GM23338 (cell line): ENCODE data around the gene RFXANK. TPM values are rescaled to one million over a fixed set of nuclear protein-coding genes. Genes with fewer than 3 reads are reported as not detected.

Source experiments
- ATAC-seq: fragments of 200-7000 bp; cut with Tn5 transposase; 3 replicates; pipeline ENCODE4 v1.9.1; 2020
- DNase-seq: peaks from one replicate; pipeline ENCODE4 v3.0.0-alpha.2; 2015; ENCODE audit warnings: low spot score
- H2AFZ ChIP-seq: fragments of 200-600 bp; sonication (generic); 2 replicates; pipeline ENCODE4 v1.8.0; 2016; ENCODE audit warnings: antibody characterized with exemption, mild to moderate bottlenecking, moderate library complexity
- H3F3A ChIP-seq: fragments of 200-600 bp; sonication (generic); replicated peaks from 2 replicates; pipeline ENCODE4 v1.8.0; 2017; ENCODE audit warnings: antibody characterized with exemption, mixed run types, low read depth
- H3K27ac ChIP-seq: fragments of 200-600 bp; sonication (generic); 2 replicates; pipeline ENCODE4 v1.6.1; 2016; ENCODE audit warnings: low read depth
- H3K27me3 ChIP-seq: fragments of 200-600 bp; sonication (generic); 2 replicates; pipeline ENCODE4 v1.8.0; 2016; ENCODE audit warnings: mild to moderate bottlenecking, mixed run types, moderate library complexity; ENCODE audit not compliant: insufficient read depth
- H3K36me3 ChIP-seq: fragments of 200-600 bp; sonication (generic); 2 replicates; pipeline ENCODE4 v1.8.0; 2016; ENCODE audit warnings: mild to moderate bottlenecking; ENCODE audit not compliant: insufficient read depth
- H3K4me1 ChIP-seq: fragments of 200-600 bp; sonication (generic); 2 replicates; pipeline ENCODE4 v1.8.0; 2016; ENCODE audit warnings: mild to moderate bottlenecking, moderate library complexity; ENCODE audit not compliant: insufficient read depth
- H3K4me2 ChIP-seq: fragments of 200-600 bp; sonication (generic); 2 replicates; pipeline ENCODE4 v1.7.1; 2017; ENCODE audit warnings: mixed run types
- H3K4me3 ChIP-seq: fragments of 200-600 bp; sonication (generic); 2 replicates; pipeline ENCODE4 v1.6.1; 2016; ENCODE audit warnings: mixed run types
- H3K79me2 ChIP-seq: fragments of 200-600 bp; sonication (generic); replicated peaks from 2 replicates; pipeline ENCODE4 v1.8.0; 2017; ENCODE audit warnings: mild to moderate bottlenecking; ENCODE audit not compliant: insufficient read depth
- H3K9me2 ChIP-seq: fragments of 200-600 bp; sonication (generic); 2 replicates; pipeline ENCODE4 v1.8.0; 2017; ENCODE audit not compliant: insufficient read depth
- H4K20me1 ChIP-seq: fragments of 200-600 bp; sonication (generic); replicated peaks from 2 replicates; pipeline ENCODE4 v1.8.0; 2017; ENCODE audit warnings: mild to moderate bottlenecking; ENCODE audit not compliant: insufficient read depth
- H3K27ac Mint-ChIP-seq: 2 replicates; pipeline ENCODE4 v1.8.0; 2020; ENCODE audit warnings: inconsistent platforms, mild to moderate bottlenecking, moderate library complexity, mixed read lengths
- H3K27me3 Mint-ChIP-seq: 3 replicates; pipeline ENCODE4 v1.8.0; 2022; ENCODE audit warnings: low read depth, mild to moderate bottlenecking, moderate library complexity, mixed read lengths, inconsistent platforms; ENCODE audit not compliant: insufficient read depth, poor library complexity
- H3K36me3 Mint-ChIP-seq: 3 replicates; pipeline ENCODE4 v1.8.0; 2021; ENCODE audit warnings: low read depth, mild to moderate bottlenecking, inconsistent platforms, moderate library complexity, mixed read lengths
- H3K4me1 Mint-ChIP-seq: 3 replicates; pipeline ENCODE4 v1.8.0; 2020; ENCODE audit warnings: mild to moderate bottlenecking, inconsistent platforms, mixed read lengths
- H3K4me3 Mint-ChIP-seq: 3 replicates; pipeline ENCODE4 v1.8.0; 2021; ENCODE audit warnings: moderate library complexity, mild to moderate bottlenecking, inconsistent platforms, mixed read lengths
- H3K9me3 Mint-ChIP-seq: 3 replicates; pipeline ENCODE4 v1.8.0; 2020; ENCODE audit warnings: moderate library complexity, mild to moderate bottlenecking, inconsistent platforms, mixed read lengths
- CREB1 ChIP-seq: fragments of 250-450 bp; sonication (Bioruptor Pico); IDR thresholded peaks from 2 replicates; pipeline ENCODE4 v1.5.0; 2020; ENCODE audit warnings: low read depth, mild to moderate bottlenecking, moderate library complexity
- CTCF ChIP-seq, 2 experiments: fragments of 200-600 bp in 1 of 2; sonication (generic) in 1 of 2; conservative IDR thresholded peaks; 2 replicates each; pipeline versions ENCODE4 v1.5.1 to v1.6.1; 2016 to 2017; ENCODE audit warnings: antibody characterized with exemption in 2 of 2, low read depth in 2 of 2, mild to moderate bottlenecking in 2 of 2, moderate library complexity in 1 of 2
- ETS1 ChIP-seq: IDR thresholded peaks from 2 replicates; pipeline ENCODE4 v1.6.1; 2016; ENCODE audit warnings: antibody characterized with exemption
- EZH2 ChIP-seq: fragments of 200-600 bp; sonication (generic); IDR thresholded peaks from one replicate; pipeline ENCODE4 v1.8.0; 2017; ENCODE audit warnings: antibody characterized with exemption, mild to moderate bottlenecking, low read depth; ENCODE audit not compliant: unreplicated experiment
- EZH2phosphoT487 ChIP-seq: fragments of 200-600 bp; sonication (generic); IDR thresholded peaks from one replicate; pipeline ENCODE4 v1.8.1; 2018; ENCODE audit warnings: antibody characterized with exemption; ENCODE audit not compliant: unreplicated experiment
- JUNB ChIP-seq: IDR thresholded peaks from one replicate; pipeline ENCODE4 v1.6.1; 2016; ENCODE audit warnings: antibody characterized with exemption; ENCODE audit not compliant: unreplicated experiment
- NANOG ChIP-seq: IDR thresholded peaks from 2 replicates; pipeline ENCODE4 v1.6.1; 2016; ENCODE audit warnings: antibody characterized with exemption, borderline replicate concordance
- POLR2AphosphoS5 ChIP-seq: IDR thresholded peaks from 2 replicates; pipeline ENCODE4 v1.6.1; 2016; ENCODE audit warnings: antibody characterized with exemption, low read depth
- REST ChIP-seq: IDR thresholded peaks from one replicate; pipeline ENCODE4 v1.6.1; 2018; ENCODE audit warnings: antibody characterized with exemption; ENCODE audit not compliant: unreplicated experiment
- STAT1 ChIP-seq: IDR thresholded peaks from one replicate; pipeline ENCODE4 v1.6.1; 2016; ENCODE audit warnings: antibody characterized with exemption; ENCODE audit not compliant: unreplicated experiment
- ZNF114 ChIP-seq: fragments of 250-450 bp; sonication (Bioruptor Pico); IDR thresholded peaks from 2 replicates; pipeline ENCODE4 v1.5.0; 2020; ENCODE audit warnings: mild to moderate bottlenecking, moderate library complexity
- ZNF331 ChIP-seq: fragments of 250-450 bp; sonication (Bioruptor Pico); IDR thresholded peaks from 2 replicates; pipeline ENCODE4 v1.5.0; 2020; ENCODE audit warnings: low read depth, mild to moderate bottlenecking, moderate library complexity
- ZNF462 ChIP-seq: fragments of 250-450 bp; sonication (Bioruptor Pico); IDR thresholded peaks from 2 replicates; pipeline ENCODE4 v1.5.0; 2020; ENCODE audit warnings: mild to moderate bottlenecking, moderate library complexity
- polyA plus RNA-seq: library from polyadenylated mRNA; unstranded; fragments of >200 nt; fragmentation: Nextera tagmentation; extraction: Ambion mirVana; gene quantifications from 2 replicates; pipeline ENCODE4 v1.2.1, GENCODE V29; 2016
- total RNA-seq: library from RNA; depleted of rRNA; stranded (reverse); fragments of >200 nt; shearing (Covaris generic); gene quantifications from 2 replicates; pipeline ENCODE4 v1.2.3, GENCODE V29; 2014

Gene RFXANK
- total and polyA plus RNA-seq, 2 experiments from 2014 or later: 54.3 to 124 TPM

GRCh38 chr19:19155495-19156219, 36.4 kb upstream of the RFXANK start:
- TF ChIP-seq ZNF462 (CRISPR knock-in tag): no peak
- TF ChIP-seq ETS1: no peak
- TF ChIP-seq CTCF (conservative IDR thresholded peaks at IDR 0.05; ENCODE audit: low read depth in 2 of 2): no peak
- TF ChIP-seq ZNF331 (CRISPR knock-in tag): no peak
- no peak for TF ChIP-seq ZNF114 (CRISPR knock-in tag)
- TF ChIP-seq JUNB: no peak
- no peak for TF ChIP-seq EZH2phosphoT487
- TF ChIP-seq POLR2AphosphoS5: no peak
- no peak for TF ChIP-seq REST
- TF ChIP-seq NANOG: no peak
- TF ChIP-seq STAT1: no peak
- no peak for TF ChIP-seq EZH2
- TF ChIP-seq CREB1 (CRISPR knock-in tag): no peak
- Histone ChIP-seq H3K79me2 (no peaks in the 10 kb centered on the region), H3K4me1 (peaks cover 5% of the 10 kb centered on the region; the same call in 1 of the 2 replicates), H3K27me3 (no peaks in the 10 kb centered on the region), H3K4me2 (no peak overlapping the region), H3F3A (0 out of 2 replicates have a peak, but pooled peaks cover 4% of the 10 kb centered on the region), H2AFZ (no peak overlapping the region), H4K20me1 (no peaks in the 10 kb centered on the region), H3K9me2 (no peaks in the 10 kb centered on the region), H3K4me3 (no peak overlapping the region), H3K27ac (no peak overlapping the region), H3K36me3 (no peaks in the 10 kb centered on the region)
- Mint-ChIP-seq H3K4me1 (peaks cover 10% of the 10 kb centered on the region), H3K9me3 (no peaks in the 10 kb centered on the region; the same call in 2 of the 3 replicates), H3K4me3 (no peak overlapping the region), H3K36me3 (peaks cover 22% of the 10 kb centered on the region), H3K27ac (no peak overlapping the region), H3K27me3 (peaks cover 8% of the 10 kb centered on the region)
- no peak for ATAC-seq
- no peak for DNase-seq
